Limb (tissue), 2 donors: Measurements from ENCODE around the gene MMP24OS.
"Not testable (repeated sequence)": the region's sequence is repeated elsewhere in the genome, so short reads cannot be mapped to it uniquely, and the experiment has no call there.

Source experiments
- DNase-seq, 2 donors: peaks; one replicate each; pipeline ENCODE4 v3.0.0-alpha.2; 2016; ENCODE audit errors: extremely low spot score in 2 of 2

Gene MMP24OS

DNA sequence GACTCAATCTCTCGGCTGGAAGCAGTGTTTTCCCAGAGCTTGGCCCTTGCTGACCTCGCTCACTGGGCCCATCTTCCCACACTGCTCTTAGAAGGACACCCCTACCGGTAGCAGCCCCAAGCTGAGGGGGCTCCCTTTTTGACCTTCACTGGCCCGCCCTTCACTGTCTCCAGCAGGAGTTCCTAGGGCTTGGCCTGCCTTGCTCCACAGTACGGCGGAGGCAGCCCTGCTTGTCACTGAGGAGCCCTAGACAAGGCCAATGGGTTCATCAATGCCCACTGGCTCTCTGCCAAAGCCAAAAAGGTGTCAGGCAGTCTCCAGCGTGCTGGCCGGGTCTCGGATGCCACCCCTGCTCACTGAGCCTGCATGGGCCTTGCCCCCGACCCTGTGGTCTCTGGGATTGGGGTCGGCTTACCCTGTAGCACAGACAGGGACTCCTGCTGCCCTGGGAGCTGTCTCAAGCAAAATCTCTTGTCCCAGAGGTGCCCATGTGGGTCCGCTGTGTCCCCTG is 2.1 kb downstream of the MMP24OS start:
- no peak for DNase-seq

DNA sequence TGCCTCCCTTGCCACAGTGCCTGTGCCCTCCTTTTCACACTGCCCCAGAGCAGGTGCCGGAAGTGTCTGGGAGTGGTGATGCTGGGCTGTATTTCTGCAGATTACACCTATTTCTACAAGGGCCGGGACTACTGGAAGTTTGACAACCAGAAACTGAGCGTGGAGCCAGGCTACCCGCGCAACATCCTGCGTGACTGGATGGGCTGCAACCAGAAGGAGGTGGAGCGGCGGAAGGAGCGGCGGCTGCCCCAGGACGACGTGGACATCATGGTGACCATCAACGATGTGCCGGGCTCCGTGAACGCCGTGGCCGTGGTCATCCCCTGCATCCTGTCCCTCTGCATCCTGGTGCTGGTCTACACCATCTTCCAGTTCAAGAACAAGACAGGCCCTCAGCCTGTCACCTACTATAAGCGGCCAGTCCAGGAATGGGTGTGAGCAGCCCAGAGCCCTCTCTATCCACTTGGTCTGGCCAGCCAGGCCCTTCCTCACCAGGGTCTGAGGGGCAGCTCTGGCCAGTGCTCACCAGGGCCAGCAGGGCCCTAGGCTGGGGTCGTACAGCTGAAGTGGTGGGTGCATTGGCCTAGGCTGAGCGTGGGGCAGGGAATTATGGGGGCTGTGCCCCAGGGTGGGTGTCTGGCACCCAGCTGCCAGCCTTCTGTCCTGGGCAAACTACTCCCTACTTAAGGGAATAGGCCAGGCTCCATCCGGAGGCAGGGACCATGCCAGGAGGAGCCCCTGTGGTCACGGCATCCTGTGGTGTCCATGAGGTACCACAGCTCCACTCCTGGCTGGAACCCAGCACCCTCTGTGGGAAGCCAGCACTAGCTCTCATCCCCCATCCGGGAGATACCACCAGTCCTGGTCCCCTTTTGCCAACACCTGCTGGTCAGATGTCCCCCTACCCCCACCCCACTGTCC is 3.5 kb downstream of the MMP24OS start:
- DNase-seq, result no peak

DNA sequence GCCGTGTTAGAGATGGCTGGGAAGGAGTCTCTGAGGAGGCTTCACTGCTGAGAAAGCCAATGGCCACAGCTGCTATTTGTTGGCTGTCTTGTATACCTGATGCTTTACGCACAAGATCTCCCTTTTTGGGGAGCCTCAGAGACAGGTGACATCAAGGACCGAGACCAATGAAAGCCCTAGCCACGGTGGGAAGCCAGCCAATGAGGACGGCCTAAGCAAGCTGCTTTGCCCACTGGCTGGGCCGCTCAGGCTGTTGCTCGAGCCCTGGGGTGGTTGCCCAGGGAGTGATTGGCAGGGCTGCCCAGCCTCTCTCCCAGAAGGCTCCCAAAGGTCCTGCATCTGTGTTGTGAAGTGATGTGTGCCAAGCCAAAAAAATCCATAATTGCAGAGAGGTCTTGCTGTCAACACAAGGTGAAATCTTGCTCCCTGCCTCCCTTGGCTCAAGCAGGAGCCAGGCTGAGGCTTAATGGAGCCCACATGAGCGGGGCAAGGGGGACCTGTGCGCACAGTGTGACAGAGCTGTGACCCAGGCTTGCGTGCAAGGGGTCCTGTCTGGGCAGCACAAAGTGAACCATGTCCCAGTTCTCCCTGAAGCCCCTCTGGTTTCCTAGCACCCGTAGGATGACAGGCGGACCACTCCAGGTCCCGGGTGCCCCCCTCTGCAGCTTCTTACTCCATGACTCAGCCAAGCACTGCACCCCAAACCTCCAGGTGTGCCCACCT is 4.3 kb downstream of the MMP24OS start:
- DNase-seq, result no peak

- DNase-seq, result no peak
These were observed 6.0 kb downstream of the MMP24OS start for GRCh38 chr20:35271904-35272303.

DNA sequence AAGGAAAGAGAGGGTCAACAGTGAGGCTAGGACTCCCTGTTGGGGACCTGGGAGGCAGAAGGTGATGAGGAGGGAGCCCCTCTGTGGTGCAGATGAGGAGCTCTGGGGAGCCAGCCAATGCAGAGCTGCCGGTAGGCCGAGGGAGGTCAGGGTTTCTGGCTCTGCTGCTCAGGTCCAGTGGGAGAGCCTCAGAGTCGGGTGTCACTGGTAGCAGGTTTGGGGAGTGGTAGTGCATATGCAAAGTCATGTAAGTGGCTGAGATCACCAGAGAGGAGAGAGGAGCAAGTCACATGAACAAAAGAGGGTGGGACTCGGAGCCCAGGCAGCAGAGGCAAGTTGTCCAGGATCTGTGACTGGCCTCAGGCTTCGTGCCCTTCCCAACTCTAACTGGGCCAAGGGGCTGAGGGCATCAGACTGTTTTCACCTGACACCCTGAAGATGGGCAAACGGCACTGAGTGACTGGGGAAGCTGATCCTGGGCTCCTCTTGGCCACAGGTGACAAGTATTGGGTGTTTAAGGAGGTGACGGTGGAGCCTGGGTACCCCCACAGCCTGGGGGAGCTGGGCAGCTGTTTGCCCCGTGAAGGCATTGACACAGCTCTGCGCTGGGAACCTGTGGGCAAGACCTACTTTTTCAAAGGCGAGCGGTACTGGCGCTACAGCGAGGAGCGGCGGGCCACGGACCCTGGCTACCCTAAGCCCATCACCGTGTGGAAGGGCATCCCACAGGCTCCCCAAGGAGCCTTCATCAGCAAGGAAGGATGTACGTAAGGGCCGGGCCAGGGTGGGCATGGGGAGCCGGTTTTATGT is 6.6 kb downstream of the MMP24OS start:
- DNase-seq, result no peak

DNA sequence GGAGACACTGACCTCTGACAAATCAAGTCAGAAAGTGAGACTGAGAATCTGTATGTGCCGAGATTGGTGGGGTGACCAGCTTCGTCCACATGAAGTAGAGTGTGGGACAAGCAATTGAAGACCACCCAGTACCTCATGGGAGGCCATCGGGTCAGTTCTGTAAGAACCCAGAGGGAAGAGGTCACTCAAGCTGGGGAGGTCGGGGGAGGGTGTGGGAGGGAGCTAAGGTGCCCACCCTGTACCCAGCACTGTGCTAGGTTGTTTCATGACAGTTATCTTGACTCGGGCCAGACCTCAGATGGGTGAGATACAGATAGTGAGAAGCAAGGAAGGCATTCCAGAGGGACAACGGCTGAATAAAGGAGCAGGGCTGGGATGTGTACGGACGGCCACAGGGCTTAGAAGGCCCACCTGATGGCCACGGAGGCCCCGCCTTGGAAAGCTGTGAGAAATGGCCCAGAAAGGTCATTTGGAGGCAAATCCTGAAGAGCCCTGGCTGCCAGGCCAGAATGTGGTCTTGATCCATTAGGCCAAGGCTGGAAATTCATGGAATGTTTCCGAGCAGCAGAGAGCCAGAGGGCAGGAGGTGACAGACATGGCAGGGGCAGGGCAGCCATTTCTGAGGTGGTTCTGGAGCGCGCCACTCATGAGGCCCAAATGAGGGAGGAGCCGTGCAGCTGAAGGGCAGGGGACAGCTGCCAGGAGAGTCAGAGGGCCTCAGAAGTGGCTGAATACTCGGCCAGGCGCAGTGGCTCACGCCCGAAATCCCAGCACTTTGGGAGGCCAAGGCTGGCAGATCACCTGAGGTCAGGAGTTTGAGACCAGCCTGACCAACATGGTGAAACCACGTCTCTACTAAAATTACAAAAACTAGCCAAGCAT is 7.7 kb downstream of the MMP24OS start:
- DNase-seq, result no peak

- peak; percentile 10 to 77 for DNase-seq
These were observed 8.7 kb downstream of the MMP24OS start for GRCh38 chr20:35269055-35269781.

- no peak for DNase-seq
These were observed 10.8 kb downstream of the MMP24OS start for GRCh38 chr20:35267092-35267491.

GRCh38 chr20:35264755-35265154 is 13.2 kb downstream of the MMP24OS start:
- no peak for DNase-seq

DNA sequence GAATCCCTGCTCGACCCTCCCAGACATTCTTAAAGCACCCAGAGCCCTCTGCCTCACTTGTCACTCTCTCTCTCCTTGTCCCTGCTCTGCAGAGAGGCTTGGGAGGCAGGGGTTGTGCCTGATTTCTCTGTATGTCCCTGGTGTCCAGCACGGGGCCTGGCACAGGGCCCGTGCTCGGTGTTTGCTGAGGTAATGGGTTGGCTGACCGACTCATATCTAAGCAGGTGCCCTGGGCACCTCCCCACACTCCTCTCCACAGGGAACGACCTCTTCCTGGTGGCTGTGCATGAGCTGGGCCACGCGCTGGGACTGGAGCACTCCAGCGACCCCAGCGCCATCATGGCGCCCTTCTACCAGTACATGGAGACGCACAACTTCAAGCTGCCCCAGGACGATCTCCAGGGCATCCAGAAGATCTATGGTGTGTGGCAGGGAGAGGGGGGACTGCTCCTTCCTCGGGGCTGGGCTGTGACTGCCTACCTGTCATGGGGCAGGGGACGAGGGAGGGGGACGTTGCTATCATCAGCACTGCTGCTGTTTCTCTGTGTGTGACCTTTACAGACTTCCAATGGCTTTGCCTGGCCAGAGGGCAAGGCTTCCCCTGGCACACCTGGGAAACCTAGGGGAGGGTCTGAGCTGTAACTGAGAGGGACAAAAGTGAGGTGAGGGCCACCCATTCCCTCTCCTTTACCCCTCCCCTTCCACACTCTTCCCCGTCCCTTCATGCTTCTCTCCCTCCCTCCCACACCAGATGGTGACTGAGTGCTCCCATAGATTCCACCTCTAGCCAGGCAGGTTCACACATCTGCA is 14.2 kb downstream of the MMP24OS start:
- no peak for DNase-seq

DNA sequence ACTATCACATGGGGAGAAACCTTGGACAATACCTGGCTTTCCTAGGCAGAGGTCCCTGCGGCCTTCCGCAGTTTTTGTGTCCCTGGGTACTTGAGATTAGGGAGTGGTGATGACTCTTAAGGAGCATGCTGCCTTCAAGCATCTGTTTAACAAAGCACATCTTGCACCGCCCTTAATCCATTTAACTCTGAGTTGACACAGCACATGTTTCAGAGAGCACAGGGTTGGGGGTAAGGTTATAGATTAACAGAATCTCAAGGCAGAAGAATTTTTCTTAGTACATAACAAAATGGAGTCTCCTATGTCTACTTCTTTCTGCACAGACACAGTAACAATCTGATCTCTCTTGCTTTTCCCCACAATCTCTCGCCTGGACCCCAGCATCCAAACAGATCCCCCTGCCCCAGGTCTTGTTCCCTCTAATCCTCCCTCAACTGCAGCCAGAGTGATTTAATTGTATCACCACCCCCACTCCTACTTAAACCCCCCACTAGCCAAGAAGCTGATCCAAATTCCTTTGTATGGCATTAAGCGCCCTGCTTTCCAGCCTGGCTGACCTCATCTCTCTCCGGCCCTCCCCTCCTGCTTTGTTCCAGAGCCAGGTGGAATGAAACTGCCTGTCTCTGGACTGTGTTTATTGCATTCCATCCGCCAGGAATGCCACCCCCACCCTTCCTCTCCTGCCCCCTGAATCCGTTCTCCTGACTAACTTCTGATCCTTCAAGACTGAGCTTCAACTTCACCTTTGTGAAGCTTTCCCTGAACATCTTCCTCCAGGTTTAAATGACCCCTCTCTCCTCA is 15.0 kb downstream of the MMP24OS start:
- DNase-seq, result not testable (repeated sequence)

GRCh38 chr20:35262321-35262720 is 15.6 kb downstream of the MMP24OS start:
- not testable (repeated sequence) for DNase-seq

DNA sequence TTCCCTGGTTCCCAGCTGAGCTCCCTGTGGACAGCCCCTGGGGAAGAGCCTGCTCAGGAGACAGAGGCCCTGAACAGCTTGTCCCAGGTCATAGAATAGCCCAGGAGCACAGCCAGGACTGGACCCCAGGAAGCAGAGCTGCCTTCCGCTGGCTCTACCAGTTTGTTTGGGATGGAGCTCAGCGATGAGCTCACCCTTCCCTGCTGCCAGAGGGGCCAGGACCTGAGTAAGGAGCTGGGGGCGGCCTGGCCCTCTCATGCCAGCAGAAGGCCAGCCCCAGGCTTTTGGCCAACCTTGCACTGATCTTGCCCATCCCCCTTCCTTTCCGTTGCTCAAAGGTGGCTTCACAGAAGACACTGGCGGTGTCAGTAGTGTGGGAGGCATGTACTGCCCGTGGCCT is 17.5 kb downstream of the MMP24OS start:
- DNase-seq, result no peak

DNA sequence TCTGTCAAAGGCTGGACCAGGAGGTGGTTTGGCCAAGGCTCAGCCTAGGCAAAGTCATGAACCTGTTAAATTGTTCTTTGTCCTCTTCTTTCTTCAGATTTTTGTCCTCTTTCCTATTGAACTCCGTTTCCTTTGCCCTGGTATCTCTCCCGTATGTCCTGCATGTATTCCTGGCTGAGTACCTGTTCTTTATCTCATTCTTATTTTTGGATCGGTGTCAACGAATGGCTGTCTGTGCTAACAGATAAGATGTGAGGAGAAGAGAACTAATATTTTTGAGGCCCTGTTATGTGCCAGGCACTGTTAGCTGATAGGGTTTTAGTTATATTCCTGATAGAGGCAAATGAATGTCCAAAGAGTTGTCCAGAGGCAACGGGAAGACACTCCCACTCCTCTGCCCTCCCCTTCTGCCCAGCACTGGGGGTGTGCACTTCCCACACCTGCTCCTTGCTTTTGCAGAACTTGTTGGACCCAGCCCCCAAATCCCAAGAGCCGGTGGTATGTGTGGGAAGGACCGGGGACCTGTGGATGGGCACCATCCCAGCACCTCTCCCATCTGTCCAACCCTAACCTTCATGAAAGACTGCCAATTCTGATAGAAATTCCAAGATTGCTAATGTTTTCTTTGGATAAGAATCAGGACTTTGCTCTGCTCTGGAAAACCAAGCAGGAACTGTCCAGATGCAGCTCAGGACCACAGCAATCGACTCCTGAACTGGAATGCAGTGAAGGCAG is 20.6 kb downstream of the MMP24OS start:
- DNase-seq, result no peak

- no peak for DNase-seq
These were observed 23.4 kb downstream of the MMP24OS start for GRCh38 chr20:35254448-35254999.

DNA sequence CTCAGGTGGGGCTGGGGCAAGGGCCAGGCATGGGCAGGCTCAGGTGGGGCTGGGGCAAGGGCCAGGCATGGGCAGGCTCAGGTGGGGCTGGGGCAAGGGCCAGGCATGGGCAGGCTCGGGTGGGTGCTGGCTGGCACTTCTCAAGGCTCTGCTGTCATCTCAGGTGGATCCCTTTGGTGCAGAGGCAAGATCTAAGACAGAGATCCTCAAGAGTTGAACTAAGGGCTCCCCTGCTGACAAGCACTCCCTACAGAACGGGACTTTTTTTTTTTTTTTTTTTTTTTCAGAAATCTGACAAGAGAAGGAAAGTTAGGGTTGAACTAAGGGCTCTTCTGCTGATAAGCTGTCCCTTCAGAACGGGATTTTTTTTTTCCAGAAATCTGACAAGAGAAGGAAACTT is 24.9 kb downstream of the MMP24OS start:
- no peak for DNase-seq

GRCh38 chr20:35252598-35252997 is 25.3 kb downstream of the MMP24OS start:
- DNase-seq, result not testable (repeated sequence)
